Measurements from ENCODE around the gene ADAMTSL5.

The ADAMTSL5 gene

DNA sequence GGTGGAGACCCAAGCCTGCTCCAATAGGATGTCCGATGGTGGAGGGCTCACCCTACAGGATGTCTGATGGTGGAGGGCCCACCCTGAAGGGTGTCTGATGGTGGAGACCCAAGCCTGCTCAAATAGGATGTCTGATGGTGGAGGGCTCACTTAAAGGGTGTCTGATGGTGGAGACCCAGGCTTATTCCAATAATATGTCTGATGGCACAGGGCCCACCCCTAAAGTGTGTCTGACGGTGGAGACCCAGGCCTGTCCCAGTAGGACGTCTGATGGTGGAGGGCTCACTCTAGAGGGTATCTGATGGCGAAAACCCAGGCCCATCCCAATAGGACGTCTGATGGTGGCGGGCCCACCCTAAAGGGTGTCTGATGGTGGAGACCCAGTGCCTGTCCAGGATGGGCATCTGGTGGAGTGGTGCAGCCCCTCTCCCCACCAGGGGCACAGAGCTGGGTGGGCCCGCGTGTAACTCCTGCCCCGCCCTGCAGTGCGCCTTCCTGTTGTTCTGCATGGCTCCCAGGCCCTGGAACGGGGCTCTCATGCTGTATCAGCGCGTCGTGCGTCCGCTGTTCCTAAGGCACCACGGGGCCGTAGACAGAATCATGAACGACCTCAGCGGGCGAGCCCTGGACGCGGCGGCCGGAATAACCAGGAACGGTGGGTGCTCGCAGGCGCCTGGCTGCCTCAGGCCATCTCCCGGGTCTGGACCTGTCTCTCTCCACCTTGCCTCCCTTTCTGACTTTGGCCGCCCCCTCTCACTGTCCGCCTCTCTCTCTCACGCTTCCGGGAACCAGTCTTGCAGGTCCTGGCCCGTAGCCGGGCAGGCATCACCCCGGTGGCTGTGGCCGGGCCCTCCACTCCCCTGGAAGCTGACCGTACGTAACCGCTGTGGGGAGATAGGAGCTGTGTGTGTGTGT, 16.8 kb downstream of the ADAMTSL5 start:
- DNase-seq, result no peak

DNA sequence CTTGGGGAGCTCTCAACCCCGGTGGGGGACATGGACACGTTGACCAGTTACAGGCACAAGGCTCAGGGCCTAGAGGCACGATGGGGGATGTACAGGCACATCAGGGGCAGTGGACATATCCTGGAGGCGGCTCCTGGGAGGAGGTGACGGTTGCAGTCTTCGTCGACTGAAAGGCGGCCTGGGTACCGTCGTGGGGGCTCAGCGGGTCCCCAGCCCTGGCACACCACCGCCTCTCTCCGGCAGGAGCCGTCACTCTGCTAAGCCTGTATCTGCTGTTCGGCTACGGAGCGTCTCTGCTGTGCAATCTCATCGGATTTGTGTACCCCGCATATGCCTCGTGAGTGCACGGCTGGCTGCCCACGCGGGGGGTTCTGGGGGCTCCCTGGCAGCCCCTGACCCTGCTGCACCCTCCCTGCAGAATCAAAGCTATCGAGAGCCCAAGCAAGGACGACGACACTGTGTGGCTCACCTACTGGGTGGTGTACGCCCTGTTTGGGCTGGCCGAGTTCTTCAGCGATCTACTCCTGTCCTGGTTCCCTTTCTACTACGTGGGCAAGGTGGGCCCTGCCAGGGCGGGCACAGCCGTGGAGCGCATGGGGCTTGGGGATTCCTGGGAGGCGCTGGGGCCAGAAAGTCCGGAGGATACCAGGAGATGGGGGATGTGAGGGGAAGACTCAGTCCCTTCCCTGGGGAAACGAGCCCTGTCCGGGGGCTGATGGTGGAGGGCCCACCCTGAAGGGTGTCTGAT, 17.6 kb downstream of the ADAMTSL5 start:
- DNase-seq, result no peak

DNA sequence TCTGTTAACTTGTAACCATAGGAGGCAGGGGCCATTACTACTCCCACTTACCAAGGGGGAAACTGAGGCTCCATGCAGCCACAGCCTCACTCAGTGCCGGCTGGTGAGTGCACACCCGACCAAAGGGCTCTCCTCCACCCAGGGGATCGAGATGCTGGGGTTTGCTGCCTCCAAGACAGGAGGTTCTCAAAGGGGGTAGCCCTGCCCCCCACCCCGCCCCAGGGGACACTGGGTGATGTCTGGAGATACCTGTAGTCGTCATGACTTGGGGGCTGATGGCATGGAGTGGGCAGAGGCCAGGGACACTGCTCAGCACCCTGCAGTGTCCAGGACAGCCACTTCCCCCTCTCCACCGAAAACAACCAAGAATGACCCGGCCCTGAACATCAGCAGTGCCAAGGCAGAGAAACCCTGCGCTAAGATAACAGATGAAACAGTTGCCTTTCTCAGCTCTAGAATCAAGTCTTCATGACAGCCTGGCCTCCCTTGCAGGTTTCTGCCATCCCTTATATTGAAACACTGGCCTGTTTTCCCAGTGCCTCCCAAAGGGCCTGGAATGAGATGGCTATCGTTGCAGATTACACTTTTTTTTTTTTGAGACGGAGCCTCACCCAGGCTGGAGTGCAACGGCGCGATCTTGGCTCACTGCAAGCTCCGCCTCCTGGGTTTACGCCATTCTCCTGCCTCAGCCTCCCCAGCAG, 18.6 kb downstream of the ADAMTSL5 start:
- no peak for DNase-seq

DNA sequence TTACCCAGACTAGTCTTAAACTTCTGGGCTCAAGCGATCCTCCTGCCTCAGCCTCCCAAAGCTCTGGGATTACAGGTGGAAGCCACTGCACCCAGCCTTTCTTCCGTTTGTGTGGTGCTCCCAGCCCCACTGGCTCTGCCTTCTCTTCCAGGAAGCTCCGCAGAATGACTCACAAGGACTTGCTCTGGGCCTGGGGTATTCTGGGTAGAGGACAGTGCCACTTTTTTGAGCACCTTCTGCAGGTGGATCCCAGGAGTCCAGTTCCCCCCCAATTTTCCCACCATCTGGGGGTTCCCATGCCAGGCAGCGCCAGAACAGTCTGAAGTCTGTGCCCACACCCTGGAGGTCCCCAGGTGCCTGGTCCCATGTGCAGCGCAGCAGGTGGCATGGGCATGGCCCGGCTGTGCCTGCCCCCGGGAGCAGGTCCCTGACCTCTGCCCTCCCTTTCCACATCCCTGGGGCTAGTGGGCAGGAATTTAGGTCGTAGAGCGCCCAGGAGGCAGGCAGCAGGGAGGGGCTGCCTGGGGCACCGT, 20.3 kb downstream of the ADAMTSL5 start:
- DNase-seq, result no peak

DNA sequence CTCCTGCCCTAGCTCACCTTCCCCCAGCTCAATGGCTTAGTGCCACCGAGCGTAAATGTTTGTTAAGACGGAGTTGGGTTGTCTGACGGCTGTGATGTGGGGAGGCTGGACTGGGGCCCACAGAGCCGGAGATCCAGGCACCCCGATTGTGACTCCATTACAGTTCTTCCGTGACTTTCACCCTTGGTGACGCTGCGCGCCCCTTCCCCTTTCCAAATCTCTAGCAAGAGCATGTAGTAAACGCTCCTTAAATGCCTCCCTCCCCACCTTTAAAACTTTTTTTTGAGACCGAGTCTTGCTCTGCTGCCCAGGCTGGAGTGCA, 21.0 kb downstream of the ADAMTSL5 start:
- DNase-seq, result no peak

DNA sequence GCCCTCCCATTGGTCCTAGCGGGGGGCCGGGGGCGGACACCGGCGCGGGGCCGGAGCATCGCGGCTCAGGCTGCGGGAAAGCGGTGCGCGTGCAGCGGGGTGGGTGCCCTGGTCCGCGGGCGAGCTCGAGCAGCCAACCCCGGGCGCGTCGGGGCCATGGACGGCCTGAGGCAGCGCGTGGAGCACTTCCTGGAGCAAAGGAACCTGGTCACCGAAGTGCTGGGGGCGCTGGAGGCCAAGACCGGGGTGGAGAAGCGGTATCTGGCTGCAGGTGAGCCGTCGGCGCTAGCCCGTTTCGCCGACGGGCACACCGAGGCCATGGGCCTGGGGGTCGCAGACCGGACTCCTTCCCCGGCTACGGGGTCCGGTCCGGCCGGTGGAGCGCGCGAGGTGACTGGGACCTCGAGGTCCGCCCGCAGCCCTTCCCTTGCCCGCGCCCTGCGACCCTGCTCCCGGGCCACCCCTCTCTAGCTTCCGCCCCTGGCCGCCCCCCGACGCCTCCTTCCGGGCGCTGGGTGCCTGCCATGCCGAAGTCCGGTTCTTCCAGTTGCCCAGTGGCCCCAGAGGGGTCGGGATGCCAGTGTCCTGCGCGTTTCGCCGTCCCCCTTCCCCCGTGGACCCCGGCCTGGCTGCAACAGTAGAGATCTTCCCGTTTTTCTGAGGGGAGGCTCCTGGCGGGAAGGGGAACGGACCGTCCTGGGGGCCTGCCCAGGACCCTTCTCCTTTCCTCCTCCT, 21.5 kb downstream of the ADAMTSL5 start, which contains the start of gene REEP6:
TSS of gene REEP6 (plus strand) at position 68 of the 735 bp plus-strand sequence. CDS start at position 157, 89 bp downstream.
- no peak for DNase-seq

DNA sequence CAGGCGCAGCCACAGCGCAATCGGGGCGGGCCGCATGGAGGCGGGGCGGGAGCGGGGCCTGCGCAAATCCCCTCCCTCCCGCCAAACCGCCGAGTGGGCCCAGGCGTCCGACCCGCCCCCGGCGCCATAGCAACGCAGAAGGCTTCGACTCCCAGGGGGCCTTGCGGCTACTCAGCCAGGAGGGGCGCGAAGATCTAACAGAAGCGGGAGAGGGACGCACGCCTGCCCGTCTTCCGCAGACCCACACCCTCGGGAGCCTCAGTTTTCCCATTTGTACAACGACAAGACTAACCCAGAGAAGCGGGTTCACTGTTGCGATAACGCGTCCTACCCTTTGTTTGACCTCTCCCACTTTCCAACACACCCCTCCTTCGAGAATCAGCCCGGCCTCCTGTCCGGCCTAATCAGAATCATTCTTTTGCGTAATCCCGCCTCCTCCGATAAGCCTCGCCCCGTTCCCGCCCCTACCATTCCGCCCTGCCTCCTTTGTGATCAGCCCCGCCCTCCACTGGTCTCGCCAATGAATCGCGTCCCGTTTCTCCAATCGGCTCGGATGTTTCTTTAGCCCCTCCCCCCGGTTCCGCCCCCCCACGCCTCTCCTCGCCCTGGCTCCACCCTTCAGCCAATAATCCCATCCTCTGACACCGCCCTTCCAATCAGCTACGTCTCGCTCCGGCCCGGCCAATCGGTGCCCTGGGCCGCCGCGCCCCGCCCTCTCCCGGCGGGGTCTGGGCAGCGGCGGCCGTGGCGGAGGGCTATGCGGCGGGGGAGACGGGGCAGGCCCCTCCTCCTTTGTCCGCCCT, 22.3 kb downstream of the ADAMTSL5 start, which contains the start of gene PCSK4:
TSS of gene PCSK4 (minus strand) at position 40 of the 803 bp plus-strand sequence. CDS start at position 36, 4 bp downstream.
- peak; percentile 91 to 97 (median 96) for DNase-seq

DNA sequence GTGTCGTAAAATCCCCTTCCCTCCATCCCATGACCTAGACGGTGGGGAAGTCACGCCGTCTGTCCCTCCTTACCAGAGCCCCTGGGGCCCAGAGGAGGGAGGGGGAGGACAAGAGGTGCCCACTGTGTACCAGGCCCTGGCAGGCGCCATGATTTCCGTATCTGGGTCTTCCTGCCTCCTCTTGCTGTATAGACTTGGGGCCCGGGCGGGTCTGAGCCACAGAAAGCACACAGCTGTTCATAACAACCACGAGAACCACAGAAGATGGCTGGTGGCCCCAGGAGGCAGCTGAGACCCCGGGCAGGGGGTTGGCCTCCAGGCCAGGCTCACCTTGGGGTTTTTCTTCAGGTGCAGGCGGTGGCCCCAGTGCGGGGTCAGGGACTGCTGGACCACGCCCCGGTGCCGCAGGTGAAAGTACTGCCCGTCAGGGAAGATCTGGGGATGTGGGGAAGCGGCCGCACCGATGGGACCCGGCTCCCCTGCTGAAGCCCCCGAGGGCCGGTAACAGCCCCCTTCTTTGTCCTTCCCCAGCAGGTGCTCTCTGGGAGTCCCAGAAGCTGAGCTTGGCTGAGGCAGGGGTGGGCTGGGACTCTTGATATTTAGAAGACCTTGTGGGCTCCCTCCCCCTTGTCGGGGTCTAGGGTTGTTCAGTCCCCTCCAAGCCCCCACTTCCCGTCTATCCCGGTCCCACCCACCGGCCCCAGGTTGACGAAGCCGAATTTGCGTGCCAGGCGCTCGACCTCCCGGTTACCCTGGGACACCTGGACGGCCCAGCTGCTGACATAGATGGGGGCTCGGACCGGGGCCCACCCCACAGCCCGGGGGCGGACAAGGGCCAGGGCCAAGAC, 23.1 kb downstream of the ADAMTSL5 start:
- DNase-seq, result peak in 2 of 5 experiments; percentile 8 to 65

DNA sequence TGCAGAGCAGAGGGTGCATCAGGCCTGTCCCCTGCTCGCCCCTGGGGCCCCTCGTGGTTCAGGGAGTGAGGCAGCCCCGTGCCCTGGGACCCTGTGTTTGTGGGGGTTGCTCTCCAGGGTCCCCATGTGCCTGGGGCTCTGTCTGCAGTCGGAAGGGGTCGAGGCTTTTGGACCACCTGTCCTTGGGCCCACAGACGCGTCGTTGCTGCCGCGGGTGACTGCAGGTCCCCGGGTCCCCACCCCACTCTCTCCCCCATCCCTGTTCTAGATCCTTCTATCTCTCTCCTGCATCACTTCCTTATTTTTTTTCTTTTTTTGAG, 24.6 kb downstream of the ADAMTSL5 start:
- no peak for DNase-seq

DNA sequence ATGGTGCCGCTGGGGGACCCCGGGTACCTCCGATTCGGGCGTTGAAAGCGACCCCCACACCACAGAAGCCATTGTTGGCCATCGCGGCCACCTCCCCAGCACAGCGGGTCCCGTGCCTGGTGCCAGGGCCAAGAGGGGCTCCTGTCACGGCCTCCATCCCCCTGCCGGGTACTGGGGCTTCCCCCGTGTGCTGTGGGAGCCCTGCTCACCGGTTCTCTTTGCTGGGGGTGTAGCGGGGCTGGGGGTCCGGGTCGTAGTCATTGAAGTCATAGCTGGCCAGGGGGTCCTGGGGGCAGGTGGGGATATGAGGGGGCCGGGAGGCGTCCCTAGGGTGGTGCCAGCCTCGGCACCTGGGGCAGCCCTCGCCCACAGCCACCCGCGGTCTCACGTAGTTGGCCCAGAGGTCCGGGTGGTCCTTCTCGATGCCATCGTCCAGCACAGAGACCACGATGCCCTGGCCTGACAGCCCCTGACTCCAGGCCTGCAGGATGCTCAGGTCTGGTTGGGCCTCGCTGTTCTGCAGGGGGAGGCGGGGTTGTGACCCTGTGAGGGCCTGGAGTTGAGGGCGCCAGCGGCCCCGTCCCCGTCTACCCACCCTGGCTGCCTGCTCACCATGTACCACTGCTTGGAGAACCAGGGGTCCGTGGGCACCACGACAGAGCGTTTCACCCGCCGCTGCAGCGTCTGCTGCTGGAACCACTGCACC, 25.1 kb downstream of the ADAMTSL5 start:
- no peak for DNase-seq

DNA sequence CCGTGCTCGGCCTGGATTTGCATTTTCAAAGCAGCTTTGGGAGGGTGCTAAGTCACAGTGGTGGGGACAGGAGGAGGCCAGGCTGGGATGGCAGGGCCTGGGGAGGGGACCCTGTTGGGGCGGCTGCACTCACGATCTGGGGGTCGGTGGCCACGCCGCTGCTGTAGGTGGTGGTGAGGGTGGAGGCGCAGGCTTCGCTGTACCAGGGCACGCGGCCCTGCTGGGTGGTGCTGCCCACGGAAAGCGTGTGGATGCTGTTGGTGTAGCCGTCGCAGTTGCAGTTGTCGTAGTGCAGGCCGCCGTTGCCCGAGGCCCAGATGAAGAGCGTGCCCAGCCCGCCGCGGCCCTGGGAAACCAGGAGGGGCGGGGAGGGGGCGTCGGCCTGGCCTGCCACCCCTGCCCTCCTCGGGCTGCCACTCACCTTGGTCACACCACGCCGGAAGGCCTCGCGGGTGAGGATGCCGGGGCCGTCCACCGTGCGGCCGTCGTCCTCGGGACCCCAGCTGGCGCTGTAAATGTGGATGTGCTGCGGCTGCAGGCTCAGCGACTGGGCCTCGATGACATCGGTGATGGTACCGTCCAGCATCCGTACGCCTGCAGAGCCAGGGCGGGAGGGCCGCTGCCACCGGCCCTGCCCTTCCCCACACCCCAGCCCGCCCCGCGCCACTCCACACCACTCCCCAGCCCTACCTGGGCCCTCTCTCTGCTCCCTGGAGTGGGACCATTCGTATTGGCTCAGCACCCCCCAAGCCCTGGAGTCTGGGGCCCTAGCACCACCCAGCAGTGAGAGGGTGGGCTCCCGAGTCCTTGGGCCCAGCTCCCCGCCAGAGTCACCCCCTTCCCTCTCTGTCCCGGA, 25.9 kb downstream of the ADAMTSL5 start:
- DNase-seq, result no peak

DNA sequence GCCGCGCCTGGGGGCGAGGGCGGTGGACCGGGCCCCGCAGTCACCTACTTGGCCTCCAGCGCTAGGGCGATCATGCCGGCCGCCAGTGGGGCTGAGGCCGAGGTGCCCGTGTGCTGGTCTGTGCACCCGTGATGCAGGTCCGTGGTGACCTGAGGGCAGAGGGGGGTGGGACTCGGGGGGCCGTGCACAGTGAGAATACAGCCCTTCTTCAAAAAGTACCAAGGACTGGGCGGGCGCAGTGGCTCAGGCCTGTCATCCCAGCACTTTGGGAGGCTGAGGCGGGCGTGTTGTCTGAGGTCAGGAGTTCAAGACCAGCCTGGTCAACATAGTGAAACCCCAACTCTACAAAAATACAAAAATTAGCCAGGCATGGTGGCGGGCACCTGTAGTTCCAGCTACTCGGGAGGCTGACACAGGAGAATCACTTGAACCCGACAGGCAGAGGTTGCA, 28.8 kb downstream of the ADAMTSL5 start:
- DNase-seq, result no peak

DNA sequence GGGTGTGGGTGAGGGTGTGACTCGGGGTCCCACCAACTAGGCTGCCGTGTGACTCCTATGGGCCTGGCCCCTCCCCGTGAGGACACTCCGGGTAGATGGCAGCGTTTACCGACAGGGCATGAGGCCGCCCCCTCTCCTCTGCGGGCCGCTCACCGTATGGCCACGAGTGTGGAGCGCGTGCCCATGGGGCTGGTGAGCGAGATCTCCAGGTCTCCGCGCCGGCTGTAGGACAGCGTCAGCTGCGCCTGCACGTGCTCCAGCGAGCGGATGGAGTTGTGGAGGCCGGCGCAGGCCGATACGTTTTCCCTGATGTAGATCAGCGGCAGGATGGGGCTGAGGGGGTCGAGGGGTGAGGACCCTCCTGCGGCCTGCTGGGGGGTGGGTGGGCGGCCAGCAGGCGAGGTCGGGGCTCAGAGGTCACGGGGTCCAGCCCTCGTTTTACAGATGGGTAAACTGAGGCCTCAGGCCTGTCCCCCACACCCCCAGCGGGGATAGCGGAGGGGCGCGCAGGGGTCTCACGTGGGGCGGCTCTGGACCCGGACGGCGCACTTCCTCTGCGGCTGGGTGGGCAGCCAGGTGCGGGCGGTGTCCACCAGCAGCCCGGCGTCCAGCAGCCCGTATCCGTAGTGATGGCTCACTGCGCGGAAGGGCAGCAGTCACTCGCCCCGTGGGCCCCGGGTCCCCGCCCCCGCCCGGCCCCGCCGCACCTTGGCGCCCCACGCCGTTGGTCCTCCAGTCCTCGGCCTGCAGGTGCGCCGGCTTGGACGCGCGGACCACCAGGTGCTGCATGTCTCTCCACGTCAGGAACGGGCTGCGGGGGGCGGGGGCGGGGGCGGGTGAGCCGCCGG, 29.5 kb downstream of the ADAMTSL5 start:
- no peak for DNase-seq

DNA sequence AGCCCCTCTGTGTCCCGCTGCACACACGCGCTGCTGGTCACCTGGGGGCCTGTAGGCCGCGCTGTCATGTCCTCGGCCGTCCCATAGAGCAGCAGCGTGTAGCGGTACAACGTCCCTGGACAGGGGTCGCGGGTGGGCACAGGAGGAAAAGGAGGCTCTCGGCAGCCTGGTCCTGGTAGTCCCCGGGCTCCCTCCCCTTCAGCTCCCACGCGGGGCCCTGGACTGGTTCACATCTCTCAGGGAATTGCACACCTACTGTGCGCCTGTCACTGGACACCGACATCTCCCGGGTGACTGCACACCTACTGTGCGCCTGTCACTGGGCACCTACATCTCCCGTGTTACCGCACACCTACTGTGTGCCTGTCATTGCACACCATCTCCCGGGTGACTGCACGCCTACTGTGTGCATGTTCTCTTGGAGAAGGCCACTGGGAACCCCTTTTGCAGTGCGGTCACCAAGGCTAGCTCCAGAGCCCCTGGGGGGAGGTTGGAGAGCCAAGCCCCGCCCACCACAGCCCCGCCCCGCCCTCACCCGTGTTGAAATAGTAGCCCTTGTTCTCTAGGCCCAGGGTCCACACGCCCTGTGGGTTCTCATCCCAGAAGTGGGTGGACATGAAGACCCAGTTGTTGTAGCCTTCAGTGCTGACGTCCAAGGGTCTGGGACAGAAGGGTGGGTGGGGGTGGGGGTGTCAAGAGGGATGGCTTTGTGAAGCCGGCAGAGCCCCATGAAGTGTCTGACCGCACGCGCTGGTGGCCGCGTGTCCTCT, 30.3 kb downstream of the ADAMTSL5 start:
- DNase-seq, result no peak

DNA sequence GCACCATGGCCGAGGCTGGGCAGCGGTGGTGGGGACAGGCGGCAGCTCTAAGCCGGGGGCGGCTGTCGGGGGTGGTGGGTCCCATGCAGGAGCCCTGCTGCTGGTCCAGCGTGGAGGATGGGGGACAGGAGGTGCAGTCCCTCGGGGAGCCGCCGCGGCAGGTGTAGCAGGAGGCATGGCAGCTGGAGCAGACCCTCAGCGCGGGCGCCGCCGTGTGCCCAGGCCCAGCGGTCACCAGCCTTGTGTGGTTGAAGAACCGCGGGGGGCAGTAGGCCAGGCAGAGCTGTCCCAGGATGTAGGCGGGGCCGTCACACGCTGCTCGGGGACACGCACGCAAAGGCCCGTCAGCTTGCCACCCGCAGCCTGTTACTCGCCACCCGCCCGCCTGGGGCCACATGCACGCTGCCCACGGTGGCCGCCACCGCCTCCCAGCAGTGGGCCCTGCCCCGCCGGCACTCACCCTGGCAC, 30.9 kb downstream of the ADAMTSL5 start:
- no peak for DNase-seq

DNA sequence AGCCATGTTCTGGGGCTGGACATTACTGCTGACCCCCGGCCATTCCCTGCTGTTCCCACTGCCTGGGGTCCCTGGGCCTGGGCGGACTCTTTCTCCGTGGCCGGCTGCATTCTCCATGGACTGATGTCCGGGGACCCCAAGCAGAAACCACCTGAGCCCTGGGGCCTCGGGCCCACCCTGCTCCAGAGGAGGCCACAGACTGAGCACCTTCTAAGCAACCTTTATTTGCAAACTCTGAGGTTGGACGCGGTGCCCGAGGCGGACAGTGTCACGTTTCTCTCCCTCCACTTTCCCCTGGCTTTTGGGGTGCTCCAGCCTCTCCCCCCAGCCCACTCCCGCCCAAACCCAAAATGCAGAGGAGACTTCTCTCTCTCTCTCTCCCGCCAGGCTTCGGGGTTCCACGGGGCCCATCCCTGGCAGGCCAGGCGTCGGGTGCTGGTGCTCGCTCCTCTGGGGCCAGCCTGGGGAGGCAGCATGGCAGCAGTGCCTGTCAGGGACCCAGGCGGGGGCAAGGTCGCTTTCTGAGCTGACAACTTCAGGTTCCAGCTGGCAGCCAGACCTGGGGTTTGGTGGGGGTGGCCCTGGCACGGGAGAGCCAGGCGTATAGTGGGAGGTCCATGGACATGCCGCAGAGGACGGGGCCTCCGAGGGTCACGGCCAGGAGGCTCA, 31.5 kb downstream of the ADAMTSL5 start:
- DNase-seq, result no peak

Data from T-helper 2 cell (primary cell).